M059J (cell line): ENCODE data around the gene COX7B2. TPM values are rescaled to one million over a fixed set of nuclear protein-coding genes. Genes with fewer than 3 reads are reported as not detected.

Source experiments
- DNase-seq: peaks from one replicate; pipeline ENCODE4 v3.0.0-alpha.2; 2012; ENCODE audit warnings: low read depth
- total RNA-seq: library from RNA; depleted of rRNA; stranded (reverse); fragments of >200 nt; shearing (Covaris generic); gene quantifications from 2 replicates; pipeline ENCODE4 v1.2.3, GENCODE V29; 2014; rRNA removed

COX7B2 gene
- total RNA-seq, 1 experiment from 2014 or later, result 7.4 TPM

GRCh38 chr4:46720055-46720454 is 189.0 kb downstream of the COX7B2 start:
- DNase-seq, result no peak

GRCh38 chr4:46717950-46718349 is 191.1 kb downstream of the COX7B2 start:
- no peak for DNase-seq

DNA sequence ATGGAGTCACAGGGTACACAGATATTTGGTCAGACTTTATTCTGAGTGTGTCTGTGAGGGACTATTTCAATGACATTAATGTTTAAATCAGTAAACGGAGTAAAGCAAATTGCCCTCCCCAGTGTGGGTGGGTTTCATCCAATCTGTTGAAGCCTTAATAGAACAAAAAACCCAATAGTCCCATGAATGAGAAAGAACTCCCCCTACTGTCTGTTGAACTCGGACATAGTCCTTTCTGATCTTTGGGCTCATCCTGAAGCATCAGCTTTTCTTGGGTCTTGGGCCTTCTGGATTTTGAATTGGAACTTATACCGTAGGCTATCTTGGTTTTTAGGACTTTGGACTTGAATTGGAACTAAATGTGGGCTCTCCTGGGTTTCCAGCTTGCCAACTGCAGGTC is 193.6 kb downstream of the COX7B2 start:
- no peak for DNase-seq

- no peak for DNase-seq
These were observed 210.2 kb downstream of the COX7B2 start for GRCh38 chr4:46698891-46699290.

Other genes starting within 250 kb of the COX7B2 start
- gene GABRA4, start 84.3 kb upstream of the COX7B2 start, total RNA-seq, result 0.05 and 0.07 TPM in 2 replicates
- gene GABRB1, start 122.3 kb upstream of the COX7B2 start, total RNA-seq, result 1.5 and 4.3 TPM in 2 replicates